Ureter (tissue), 1 donor: Measurements from ENCODE around the gene ZMYND19. TPM values are rescaled to one million over a fixed set of nuclear protein-coding genes. Genes with fewer than 3 reads are reported as not detected.
A peak's percentile ranks its signal among the peaks of the same experiment; 100 is the strongest.
"Not testable (repeated sequence)": the region's sequence is repeated elsewhere in the genome, so short reads cannot be mapped to it uniquely, and the experiment has no call there.

Experiments
- DNase-seq: peaks from one replicate; pipeline ENCODE4 v3.0.0-alpha.2; 2020; ENCODE audit warnings: low spot score
- total RNA-seq: library from RNA; stranded (reverse); gene quantifications from one replicate; pipeline ENCODE4 v1.2.4, GENCODE V29; 2023
- donor health status: DM: yes; HTN: yes; CAD: no.

Gene ZMYND19
- total RNA-seq, 1 donor from 2014 or later = 26.3 TPM

DNA sequence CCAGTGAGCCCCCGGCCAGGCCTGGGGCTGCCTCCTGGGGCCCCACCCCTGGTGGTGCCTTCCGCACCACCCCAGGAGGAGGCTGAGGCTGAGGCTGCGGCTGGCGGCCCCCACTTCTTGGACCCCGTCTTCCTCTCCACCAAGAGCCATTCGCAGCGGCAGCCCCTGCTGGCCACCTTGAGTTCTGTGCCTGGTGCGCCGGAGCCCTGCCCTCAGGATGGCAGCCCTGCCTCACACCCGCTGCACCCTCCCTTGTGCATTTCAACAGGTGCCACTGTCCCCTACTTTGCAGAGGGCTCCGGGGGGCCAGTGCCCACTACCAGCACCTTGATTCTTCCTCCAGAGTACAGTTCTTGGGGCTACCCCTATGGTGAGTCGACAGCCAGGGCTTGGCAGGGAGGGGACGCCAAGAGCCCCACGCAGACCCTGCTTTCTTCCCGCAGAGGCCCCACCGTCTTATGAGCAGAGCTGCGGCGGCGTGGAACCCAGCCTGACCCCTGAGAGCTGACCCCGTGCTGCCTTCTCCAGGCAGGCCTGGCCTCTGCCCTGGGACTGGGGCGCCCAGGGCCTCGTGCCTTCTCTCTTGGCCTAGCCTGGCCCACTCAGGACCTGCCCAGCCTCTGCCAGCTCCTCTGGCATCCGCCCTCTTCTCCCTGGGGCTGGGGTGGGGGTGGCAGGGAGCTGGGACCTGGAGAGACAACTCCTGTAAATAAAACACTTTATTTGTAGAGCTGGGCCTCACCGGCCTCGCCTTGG, 24.5 kb upstream of the ZMYND19 start:
- DNase-seq = no peak

DNA sequence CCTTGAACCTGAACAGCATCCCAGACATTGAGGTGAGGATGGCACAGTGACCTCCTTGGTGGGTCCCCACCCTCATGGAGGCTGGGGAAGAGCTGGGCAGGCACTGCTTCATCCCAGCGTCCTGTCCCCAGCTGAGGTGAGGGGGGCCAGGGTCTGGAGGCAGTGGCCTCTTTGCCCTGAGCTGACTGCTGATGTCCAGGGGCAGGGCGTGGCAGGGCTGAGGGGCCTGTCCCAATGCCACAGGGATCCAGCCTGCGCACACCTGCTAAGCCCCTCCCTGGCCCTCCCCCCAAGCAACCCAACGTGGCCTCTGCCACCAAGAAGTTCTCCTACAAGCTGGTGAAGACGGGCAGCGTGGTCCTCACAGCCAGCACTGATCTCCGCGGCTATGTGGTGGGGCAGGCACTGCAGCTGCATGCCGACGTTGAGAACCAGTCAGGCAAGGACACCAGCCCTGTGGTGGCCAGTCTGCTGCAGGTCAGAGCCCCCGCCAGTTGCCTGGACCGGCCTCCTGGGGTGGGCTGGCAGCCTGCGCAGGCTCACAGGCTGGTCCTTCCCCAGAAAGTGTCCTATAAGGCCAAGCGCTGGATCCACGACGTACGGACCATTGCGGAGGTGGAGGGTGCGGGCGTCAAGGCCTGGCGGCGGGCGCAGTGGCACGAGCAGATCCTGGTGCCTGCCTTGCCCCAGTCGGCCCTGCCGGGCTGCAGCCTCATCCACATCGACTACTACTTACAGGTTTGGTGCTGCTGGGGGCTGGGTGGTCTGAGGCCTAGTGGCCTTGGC, 23.6 kb upstream of the ZMYND19 start:
- DNase-seq = no peak

DNA sequence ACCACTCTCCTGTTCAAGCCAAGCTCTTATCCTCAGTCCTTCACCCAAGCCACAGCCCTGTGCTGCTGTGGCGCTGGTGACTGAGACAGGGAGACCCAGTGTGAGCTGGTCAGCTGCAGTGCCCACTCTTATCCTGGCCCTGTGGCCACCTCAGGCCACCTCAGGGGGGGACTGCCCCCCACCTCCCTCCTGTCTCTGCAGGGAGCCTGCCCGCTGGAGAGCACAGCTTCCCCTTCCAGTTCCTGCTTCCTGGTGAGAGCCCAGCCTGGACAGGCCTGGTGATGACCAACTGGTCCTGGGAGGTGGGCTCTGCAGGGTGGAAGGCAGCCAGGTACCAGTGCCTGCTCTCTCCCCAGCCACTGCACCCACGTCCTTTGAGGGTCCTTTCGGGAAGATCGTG, 22.9 kb upstream of the ZMYND19 start:
- no peak for DNase-seq

DNA sequence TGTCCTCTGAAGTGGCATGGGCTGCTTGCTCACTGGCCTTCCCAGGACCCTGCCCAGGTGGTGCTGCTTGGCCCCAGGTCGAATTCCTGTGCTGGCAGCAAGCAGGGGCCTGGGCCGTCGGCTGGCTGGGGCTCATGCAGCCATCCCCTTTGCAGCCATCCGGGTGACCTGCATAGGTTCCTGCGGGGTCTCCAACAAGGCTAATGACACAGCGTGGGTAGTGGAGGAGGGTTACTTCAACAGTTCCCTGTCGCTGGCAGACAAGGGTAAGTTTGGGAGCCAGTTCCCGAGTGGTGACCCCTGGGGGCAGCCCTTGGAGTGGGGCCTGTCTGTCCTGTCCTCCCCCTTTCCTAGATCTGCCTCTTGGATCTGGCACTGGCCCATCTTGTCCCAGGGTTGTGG, 22.4 kb upstream of the ZMYND19 start:
- no peak for DNase-seq

DNA sequence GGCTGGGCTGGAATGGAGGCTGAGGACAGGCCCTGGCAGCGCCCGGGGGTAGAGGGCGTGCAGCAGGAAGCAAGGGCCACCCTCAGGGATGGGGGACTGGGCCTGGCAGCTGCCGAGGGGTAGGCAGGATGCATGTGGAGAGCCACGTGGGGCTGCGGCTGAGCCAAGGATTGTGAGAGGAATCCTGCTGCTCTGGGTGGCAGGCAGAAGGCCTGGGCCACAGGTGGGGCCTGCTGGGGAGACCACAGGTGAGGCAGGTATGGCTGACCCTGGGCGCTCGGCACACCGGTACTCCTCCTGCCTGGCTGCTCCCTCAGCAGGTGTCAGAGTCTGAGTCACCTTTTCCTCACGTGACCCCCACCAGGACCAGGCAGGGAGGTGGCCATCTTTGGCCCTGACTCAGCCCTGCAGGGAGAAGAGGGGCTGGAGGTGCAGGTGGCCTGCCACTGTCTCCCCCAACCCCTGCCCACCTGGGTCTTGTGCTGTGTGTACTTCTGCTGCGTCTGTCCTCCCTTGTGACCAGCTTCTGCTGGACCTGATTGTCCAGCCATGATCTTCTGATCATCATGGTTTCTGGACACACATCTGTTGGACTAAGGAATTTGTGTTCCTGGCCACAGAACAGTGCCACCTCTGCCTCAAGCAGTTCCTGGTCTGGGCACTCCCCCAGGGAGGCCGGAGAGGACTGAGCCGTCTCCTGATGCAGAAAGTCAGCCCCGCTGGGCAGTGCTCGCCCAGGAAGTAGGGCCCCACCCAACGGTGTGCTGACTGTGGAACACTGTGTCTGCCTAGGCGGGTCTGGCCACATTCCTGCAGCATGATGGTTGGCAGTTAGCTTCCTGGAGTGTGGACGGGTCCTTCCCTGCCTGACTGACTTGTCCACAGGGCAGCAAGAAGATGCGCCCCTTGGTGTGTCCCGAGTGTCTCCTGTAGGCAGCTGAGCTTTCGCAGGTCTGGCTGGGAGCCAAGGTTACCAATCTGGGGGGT, 21.6 kb upstream of the ZMYND19 start:
- peak; percentile 92 for DNase-seq

DNA sequence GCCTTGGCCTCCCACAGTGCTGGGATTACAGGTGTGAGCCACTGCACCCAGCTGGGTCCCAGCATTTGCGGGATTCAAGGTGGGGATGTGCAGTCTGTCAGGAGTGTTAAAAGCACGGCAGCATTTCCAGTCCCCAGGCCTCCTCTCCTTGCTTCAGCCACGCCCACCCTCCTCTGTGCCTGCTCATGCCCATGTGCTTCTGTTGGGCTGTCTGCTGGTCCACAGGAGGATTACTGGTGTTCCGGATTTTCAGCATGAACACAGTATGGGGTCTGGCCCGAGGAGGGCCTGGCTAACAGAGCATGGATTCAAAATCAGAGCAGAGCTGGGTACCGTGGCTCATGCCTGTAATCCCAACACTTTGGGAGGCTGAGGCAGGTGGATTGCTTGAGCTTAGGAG, 20.6 kb upstream of the ZMYND19 start:
- DNase-seq = no peak

DNA sequence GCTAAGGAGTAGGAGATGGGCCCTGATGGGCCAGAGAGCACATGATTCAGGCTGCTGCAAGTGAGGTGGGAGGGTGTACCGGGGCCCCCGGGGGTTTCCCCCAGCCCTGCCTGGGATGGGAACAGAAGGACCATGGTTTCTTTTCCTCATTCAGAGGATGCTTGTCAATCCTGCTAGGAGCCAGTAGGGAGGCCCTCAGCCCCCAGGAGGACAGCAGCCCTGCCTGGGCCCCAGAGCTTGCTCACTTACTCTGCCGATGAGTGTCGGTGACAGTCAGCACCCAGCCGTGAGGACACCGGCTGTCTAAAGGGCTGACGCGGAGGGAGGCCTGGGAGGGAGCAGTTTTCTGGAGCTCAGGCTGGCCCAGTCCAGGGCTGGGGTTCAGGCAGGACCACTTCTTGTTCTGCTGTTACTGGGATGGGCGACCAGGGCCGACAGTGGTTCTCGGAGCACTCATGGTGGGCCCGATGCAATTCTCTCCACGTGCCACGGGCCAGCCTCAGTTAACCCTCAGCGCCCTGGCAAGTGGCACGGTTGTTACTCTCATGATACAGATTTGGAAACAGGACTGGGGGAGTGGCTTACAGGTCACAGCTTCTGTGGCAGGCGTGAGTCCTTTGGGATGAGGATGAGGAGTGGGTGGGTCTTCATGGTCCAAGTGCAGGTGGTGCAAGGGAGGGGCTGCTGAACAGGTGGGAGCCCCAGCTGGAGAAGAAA, 17.0 kb upstream of the ZMYND19 start:
- DNase-seq = no peak

DNA sequence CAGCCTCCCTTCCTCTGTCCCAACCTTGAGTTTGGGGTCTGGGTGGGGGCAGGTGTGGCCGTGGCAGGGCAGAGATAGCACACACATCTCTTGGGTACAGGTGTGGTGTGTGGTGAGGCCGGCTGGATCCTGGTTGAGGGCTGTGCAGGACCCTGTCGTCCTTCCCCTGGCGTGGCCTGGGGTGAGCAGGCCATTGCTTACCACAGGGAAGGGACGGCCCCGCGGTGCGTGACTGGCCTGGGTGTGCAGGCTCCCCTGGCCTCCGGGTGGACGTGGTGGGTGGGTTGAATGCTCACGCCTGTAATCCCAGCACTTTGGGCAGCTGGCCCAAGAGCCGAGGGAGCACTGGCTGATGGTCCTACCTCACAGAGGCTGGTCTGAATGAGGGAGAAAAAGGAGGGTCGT, 16.4 kb upstream of the ZMYND19 start:
- no peak for DNase-seq

DNA sequence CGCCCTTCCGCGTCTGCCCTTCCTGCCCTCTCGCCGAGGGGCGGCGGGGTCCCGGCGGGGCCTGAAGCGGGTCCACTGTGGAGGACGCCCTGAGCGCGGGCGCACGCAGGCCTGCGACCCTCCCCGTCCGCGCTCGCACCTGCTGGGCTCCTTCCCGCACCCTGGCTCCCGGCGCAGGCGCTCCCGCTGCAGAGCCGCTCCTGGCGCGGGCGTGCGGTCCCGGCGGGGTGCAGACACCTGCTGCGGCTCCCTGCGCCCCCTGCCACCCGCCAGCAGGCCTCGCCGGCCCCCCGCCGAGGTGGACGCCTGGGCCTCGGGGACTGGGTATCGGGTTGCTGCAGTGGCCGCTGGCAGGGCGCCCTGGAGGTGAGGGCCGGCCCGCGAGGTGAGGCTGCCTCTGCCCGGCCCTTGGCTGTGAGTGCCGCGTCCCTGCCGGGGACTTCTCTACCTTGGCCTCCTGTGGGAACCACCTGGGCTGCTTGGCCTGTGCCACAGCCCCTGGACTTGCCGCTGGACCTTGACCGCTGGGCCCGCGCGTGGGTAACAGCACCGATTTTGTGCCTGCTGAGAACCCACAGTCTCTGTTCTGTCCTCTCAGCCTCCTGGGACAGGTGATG, 15.8 kb upstream of the ZMYND19 start:
- no peak for DNase-seq

DNA sequence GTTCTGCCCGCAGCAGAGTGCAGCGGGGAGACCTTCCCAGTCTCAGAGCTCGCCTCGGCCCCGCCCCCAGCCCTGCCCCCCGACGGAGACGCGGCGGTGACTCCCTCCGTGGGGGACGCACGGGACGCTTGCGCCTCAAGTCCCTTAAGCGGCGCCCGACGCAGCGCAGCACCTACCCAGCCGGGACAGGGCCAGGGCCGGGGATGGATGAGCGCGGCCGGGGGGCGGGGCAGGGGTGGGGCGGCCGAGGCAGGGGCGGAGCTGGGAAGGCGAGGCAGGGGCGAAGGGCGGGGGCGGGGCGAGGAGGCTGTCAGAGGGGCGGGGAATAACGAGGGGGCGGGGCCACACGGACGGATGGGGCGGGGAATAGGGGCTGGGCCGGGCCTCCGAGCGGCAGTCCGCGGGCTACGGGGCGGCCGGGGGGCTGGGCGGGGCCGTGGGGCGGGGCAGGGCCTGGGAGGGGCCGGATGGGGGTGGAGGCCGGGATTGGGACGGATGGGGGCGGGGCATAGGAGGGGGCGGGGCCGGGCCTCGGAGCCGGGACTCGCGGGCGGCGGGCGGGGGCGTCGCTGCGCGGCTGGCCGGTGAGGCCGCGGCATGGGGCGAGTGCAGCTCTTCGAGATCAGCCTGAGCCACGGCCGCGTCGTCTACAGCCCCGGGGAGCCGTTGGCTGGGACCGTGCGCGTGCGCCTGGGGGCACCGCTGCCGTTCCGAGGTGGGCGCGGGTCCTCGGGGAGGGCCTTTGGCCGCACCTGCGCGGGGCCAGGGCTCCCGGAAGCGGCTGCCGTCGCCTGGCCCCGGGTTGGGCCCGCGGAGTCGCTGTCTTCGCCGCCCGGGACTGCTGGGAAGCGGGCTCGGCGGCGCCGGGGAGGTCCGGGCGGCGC, 15.1 kb upstream of the ZMYND19 start, which contains the start of gene ARRDC1:
Gene ARRDC1, plus strand, starts transcription at position 566 of the 884 bp plus-strand sequence. Its CDS starts 32 bp downstream, at position 598.
- DNase-seq = peak; percentile 92

DNA sequence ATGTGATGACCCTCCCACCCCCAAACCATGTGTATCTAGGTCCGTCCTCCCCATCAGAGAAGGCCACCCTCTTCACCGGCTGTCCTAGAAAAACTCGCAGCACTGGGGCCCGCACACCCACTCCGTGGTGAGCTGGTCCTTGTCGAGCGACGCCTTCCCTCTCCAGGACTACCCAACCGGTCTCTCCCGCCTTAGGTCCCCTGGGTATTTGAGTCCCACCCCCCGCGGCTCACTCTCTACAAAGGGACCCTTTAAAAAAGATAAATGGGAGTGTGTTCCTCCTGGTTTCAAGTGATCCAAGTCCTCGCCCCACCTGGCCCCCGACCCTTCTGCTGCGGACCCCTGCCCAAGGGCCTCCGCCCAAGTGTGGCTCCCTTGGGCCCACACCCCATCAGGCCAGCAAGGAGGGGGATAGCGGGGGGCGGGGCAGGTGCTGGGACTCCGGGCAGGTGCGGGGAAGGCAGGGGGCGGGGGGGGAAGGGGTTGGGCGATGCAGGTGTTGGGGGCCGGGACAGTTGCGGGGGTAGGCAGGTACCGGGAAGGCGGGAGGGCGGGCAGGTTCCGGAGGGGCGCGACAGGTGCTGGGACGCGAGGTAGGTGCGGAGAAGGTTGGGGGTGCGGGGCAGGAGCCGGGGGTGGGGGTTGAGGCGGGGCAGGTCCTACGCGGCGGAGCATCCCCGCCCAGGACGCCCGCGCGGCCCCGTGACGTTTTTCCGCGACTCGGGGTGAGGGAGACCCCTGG, 14.2 kb upstream of the ZMYND19 start:
- peak; percentile 67 for DNase-seq

DNA sequence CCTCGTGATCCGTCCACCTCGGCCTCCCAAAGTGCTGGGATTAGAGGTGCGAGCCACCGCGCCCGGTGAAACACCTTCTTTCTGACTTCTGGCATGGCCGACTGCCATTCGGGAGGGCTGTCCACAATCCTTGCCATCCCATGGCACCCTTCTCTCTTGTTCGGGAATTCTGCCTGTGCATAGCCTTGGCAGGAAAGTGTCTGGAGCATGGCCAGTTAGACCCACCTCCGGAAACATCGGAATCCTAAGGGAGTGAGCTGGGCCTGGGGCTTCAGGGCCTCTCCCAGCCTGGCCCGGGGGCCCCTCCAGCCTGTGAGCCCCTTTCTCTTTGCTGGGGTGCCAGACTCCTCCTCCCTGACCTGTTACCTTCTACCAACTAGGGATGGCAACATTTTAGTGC, 13.6 kb upstream of the ZMYND19 start:
- DNase-seq = no peak

DNA sequence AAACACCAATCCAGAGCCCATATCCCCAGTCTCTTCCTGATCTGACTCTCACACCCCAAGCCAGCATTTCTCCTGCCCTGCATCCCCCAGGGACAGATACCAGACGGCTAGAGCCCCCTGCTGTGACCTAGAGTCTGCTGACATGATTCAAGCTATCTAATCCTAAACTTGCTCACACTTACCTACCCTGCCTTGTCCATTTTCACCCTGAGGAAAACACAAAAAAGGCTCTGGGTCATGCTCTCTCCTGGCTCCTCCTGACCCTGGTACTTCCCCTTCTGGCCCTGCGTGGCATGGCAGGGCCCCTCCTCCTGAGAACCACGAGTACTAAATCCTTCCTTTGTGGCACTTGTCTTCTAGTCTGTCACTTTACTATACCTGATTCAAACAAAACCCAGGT, 12.3 kb upstream of the ZMYND19 start:
- DNase-seq = no peak

DNA sequence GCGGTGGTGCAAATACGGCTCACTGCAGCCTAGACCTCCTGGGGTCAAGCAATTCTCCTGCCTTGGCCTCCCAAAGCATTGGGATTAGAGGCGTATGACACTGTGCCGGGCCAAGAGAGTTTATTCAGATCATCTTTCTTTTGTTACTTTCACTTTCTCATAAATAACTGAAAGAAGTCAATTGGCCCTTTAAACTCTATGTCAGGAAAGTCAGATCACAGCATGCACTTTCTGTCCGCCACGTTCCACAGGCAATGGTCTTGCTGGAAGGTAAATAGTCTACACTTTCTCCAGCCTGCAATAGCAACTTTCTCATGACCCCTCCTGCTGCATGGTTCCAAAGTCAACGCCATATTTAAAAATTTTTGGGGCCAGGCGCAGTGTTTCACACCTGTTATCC, 8.6 kb upstream of the ZMYND19 start:
- DNase-seq = no peak

DNA sequence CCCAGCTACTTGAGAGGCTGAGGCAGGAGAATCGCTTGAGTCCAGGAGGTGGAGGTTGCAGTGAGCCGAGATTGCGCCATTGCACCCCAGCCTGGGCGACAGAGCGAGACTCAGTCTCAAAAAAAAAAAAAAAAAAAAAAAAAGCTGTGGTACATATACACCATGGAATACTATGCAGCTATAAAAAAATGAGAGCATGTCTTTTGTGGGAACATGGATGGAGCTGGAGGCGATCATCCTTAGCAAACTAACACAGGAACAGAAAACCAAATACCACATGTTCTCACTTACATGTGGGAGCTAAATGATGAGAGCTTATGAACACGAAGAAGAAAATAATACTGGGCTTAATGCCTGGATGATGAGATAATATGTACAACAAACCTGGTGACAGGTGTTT, 6.3 kb upstream of the ZMYND19 start:
- DNase-seq = not testable (repeated sequence)

DNA sequence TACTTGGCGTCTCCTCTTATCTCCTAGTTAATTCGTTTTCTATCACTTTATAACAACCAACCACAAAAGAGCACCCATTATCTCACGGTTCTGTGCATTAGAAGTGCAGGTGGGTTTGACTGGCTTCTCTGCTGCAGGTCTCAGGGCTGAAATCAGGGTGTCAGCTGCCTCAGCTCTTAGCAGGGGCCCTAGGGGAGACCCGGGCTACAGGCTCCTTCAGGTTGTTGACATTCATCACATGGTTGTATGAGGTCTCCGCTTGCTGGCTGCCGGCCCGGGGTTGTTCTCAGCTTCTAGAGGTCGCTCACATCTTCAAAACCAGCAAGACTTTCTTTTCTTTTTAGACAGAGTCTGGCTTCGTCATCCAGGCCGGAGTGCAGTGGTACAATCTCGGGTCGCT, 2.9 kb upstream of the ZMYND19 start:
- no peak for DNase-seq

DNA sequence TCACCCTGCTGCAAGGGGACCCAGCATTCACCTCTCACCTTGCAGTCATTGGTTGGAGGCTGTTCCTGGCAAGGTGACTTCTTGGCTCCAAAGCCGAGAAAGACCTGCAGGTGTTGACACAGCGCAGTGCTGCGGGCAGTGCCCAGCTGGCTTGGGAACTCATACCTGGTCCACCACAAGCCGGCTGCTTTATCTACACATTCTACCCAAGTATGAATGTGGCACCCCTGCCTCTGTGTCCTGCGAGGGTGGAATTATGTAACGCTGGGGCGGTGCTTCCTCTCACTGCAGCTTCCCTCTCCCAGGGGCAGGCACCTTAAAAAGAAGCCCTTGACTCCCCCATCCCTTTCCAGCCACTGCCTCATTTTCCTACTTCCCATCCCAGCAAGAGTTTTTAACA, 2.5 kb upstream of the ZMYND19 start:
- DNase-seq = no peak

DNA sequence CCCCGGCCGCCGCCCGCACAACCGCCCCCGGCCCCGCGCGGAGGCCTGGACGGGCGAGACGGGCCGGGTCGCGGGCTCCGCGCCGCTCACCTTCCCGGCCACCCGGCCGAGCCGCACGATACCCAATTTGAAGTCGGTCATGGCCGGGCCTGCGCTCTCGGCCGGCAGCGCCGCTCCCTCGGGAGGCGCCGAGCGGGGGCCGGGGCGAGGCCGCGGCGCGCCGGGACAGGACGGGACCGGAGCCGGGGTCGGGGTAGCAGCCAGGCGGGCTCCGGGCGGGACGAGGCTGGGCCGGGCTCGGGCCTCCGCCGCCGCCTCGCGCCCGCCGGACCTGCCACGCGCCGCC, 216 bp downstream of the ZMYND19 start:
- DNase-seq = no peak

DNA sequence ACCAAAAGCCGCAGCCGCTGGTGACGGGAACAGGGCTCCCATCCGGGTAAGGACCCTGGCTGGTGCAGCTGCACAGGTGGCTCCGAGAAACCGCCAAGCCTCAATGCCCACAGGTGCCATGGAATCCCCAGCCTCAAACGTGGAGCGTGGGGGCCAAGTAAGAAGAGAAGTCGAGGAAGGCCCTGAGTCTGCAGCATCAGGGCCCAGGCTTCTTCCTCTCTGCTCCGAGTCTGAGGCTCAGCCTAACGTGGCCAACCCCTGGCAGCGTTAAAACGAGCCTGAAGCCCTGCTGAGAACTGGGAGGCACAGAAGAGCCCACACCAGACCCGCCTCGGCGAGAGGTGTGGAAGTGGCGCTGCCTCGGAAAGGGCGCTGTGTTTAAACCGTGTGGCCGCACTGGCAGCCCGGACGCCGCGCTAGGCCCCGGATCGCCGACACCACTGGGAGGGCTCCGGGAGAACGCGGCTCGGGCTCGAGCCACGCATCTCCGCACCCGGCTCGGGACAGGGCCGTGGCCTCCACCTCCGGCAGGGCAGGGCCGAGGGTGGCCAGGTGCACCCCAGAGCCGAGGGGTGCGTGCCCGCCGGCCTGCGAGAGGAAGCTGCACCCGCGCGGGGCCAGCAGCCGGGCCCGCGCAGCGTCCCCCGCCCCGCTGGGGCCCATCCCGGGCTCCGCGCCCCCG, 730 bp downstream of the ZMYND19 start:
- no peak for DNase-seq
